GM12878 (cell line): Measurements from ENCODE around the gene ARID3B. TPM values are rescaled to one million over a fixed set of nuclear protein-coding genes. Genes with fewer than 3 reads are reported as not detected.

Experiments used
- ATAC-seq: fragments of 200-7000 bp; cut with Tn5 transposase; 3 replicates; pipeline ENCODE4 v1.9.1; 2020; ENCODE audit warnings: mild to moderate bottlenecking, moderate library complexity
- BruUV-seq: library from RNA; stranded (reverse); fragments of 400-500 nt; replicated peaks from 2 replicates; lab custom pipeline; 2021; lab: Mats Ljungman, UMichigan
- CTCF ChIA-PET: fragments of 300-600 bp; sonication (Branson Sonifier 250); formaldehyde crosslinking; extraction: SDS; loops from one replicate; lab custom pipeline; 2021; ENCODE audit warnings: inconsistent platforms; lab: Yijun Ruan, JAX
- POLR2A ChIA-PET: fragments of 350-600 bp; formaldehyde crosslinking; extraction: SDS; loops from one replicate; lab custom pipeline; 2021; ENCODE audit warnings: inconsistent platforms; lab: Charles Lee
- RAD21 ChIA-PET: fragments of 300-600 bp; sonication (Branson Sonifier 250); formaldehyde crosslinking; loops from one replicate; lab custom pipeline; 2023; ENCODE audit warnings: antibody characterized with exemption; ENCODE audit not compliant: unreplicated experiment; lab: Charles Lee
- SMC1A ChIA-PET: fragments of 300-600 bp; sonication (Branson Sonifier 250); formaldehyde crosslinking; loops from one replicate; lab custom pipeline; 2023; ENCODE audit not compliant: unreplicated experiment, uncharacterized antibody; lab: Charles Lee
- DNase-seq: peaks from one replicate; pipeline ENCODE4 v3.0.0-alpha.2; 2011; ENCODE audit warnings: low read depth, low spot score
- FAIRE-seq: peaks from 3 replicates; lab custom pipeline; 2011; peaks lifted over from hg19 to GRCh38; lab: Jason Lieb, UNC
- H2AFZ ChIP-seq: 2 replicates; pipeline ENCODE4 v1.6.0; 2011; ENCODE audit warnings: low read depth, low read length, control low read depth; ENCODE audit not compliant: control insufficient read depth
- H3K27ac ChIP-seq: 2 replicates; pipeline ENCODE4 v1.5.1; 2011; ENCODE audit warnings: control low read depth; ENCODE audit not compliant: control insufficient read depth, insufficient read depth
- H3K27me3 ChIP-seq, 2 experiments: replicated peaks in 1 of 2; 2 replicates each; pipeline versions ENCODE4 v1.6.0 to v1.6.1; 2011; ENCODE audit warnings: low read length in 1 of 2; ENCODE audit not compliant: control insufficient read depth in 2 of 2, insufficient read depth in 2 of 2
- H3K36me3 ChIP-seq, 2 experiments: 2 replicates each; pipeline ENCODE4 v1.5.1; 2011; ENCODE audit warnings: low read length in 1 of 2; ENCODE audit not compliant: control insufficient read depth in 2 of 2, insufficient read depth in 2 of 2
- H3K4me1 ChIP-seq: 2 replicates; pipeline ENCODE4 v1.6.1; 2011; ENCODE audit warnings: mild to moderate bottlenecking, low read length, moderate library complexity, mixed read lengths; ENCODE audit not compliant: control insufficient read depth, insufficient read depth
- H3K4me2 ChIP-seq: 2 replicates; pipeline ENCODE4 v1.6.0; 2011; ENCODE audit warnings: control low read depth; ENCODE audit not compliant: control insufficient read depth, insufficient read depth
- H3K4me3 ChIP-seq: fragments of 200-600 bp; sonication (generic); 2 replicates; pipeline ENCODE4 v1.5.1; 2016
- H3K79me2 ChIP-seq: 2 replicates; pipeline ENCODE4 v1.6.0; 2011; ENCODE audit warnings: low read length; ENCODE audit not compliant: control insufficient read depth, insufficient read depth
- H3K9ac ChIP-seq: 2 replicates; pipeline ENCODE4 v1.8.0; 2011; ENCODE audit warnings: low read length, control low read depth, mixed read lengths; ENCODE audit not compliant: control insufficient read depth, insufficient read depth
- H3K9me3 ChIP-seq: replicated peaks from 3 replicates; pipeline ENCODE4 v1.5.1; 2011; ENCODE audit warnings: mild to moderate bottlenecking, low read length; ENCODE audit not compliant: control insufficient read depth, insufficient read depth
- H4K20me1 ChIP-seq: 2 replicates; pipeline ENCODE4 v1.6.0; 2011; ENCODE audit not compliant: control insufficient read depth, insufficient read depth
- ATF7 ChIP-seq: fragments of 450-650 bp; IDR thresholded peaks from 2 replicates; pipeline ENCODE4 v1.6.1; 2016; ENCODE audit warnings: low read depth, mild to moderate bottlenecking
- CUX1 ChIP-seq: IDR thresholded peaks from 2 replicates; pipeline ENCODE4 v1.6.1; 2012; ENCODE audit warnings: improper control_type of control experiment, low read depth, low read length; ENCODE audit not compliant: insufficient replicate concordance
- EGR1 ChIP-seq, 2 experiments: IDR thresholded peaks; 1 replicate in 1 of 2; 2 replicates in 1 of 2; pipeline ENCODE4 v1.6.1; 2011 to 2012; ENCODE audit warnings: low read depth in 2 of 2, low read length in 2 of 2, borderline replicate concordance in 1 of 2, mild to moderate bottlenecking in 1 of 2, moderate library complexity in 1 of 2
- HDAC6 ChIP-seq: fragments of 200-600 bp; sonication (generic); IDR thresholded peaks from one replicate; pipeline ENCODE4 v1.8.0; 2017; ENCODE audit warnings: antibody characterized with exemption; ENCODE audit not compliant: unreplicated experiment
- IKZF2 ChIP-seq, 2 experiments: fragments of 450-650 bp; IDR thresholded peaks; 2 replicates each; pipeline ENCODE4 v1.6.1; 2017; ENCODE audit warnings: mild to moderate bottlenecking in 2 of 2, moderate library complexity in 2 of 2
- IRF4 ChIP-seq: IDR thresholded peaks from 2 replicates; pipeline ENCODE4 v1.6.1; 2011; ENCODE audit warnings: low read depth, low read length
- MEF2A ChIP-seq: IDR thresholded peaks from 2 replicates; pipeline ENCODE4 v1.6.1; 2011; ENCODE audit warnings: low read depth, mild to moderate bottlenecking, low read length, moderate library complexity; ENCODE audit not compliant: insufficient read depth
- PAX8 ChIP-seq: fragments of 450-650 bp; IDR thresholded peaks from 2 replicates; pipeline ENCODE4 v1.6.1; 2017; ENCODE audit warnings: mild to moderate bottlenecking, moderate library complexity
- RAD51 ChIP-seq: fragments of 450-650 bp; IDR thresholded peaks from 2 replicates; pipeline ENCODE4 v1.6.1; 2016; ENCODE audit warnings: moderate library complexity, mild to moderate bottlenecking, inconsistent platforms
- SMAD5 ChIP-seq: IDR thresholded peaks from 2 replicates; pipeline ENCODE4 v1.6.1; 2016; ENCODE audit warnings: antibody characterized with exemption, low read depth
- SMC3 ChIP-seq: IDR thresholded peaks from 2 replicates; pipeline ENCODE4 v1.6.1; 2011; ENCODE audit warnings: low read length, improper control_type of control experiment, borderline replicate concordance
- WGBS: methylation state at CpG from one replicate; pipeline ENCODE4 v1.1.6; 2016; ENCODE audit warnings: low lambda C conversion rate; ENCODE audit not compliant: insufficient replicate concordance, insufficient coverage; ENCODE audit errors: missing lambda C conversion rate; 5-methylcytosine and 5-hydroxymethylcytosine counted together
- in situ Hi-C: fragments of 300-500 bp; cut with MboI; formaldehyde crosslinking; loops from 9 replicates; pipeline ENCODE4 v1.14.3; 2018; ENCODE audit warnings: mixed read lengths
- intact Hi-C: fragments of 100-400 bp; cut with micrococcal nuclease; formaldehyde crosslinking; loops from one replicate; pipeline ENCODE4 v1.14.2; 2022; ENCODE audit not compliant: unreplicated experiment
- polyA plus RNA-seq, 11 experiments: library from polyadenylated mRNA; depleted of rRNA in 4 of 11; unstranded in 6 of 11; stranded (reverse) in 5 of 11; fragments of >200 nt; fragmentation: Nextera tagmentation in 4 of 11; fragmentation: Illumina TruSeq in 1 of 11; extraction: Ambion mirVana in 4 of 11; extraction: Trizol in 1 of 11; gene quantifications; 1 replicate in 1 of 11; 2 replicates in 10 of 11; pipeline versions ENCODE4 v1.2.1 to v1.2.3, GENCODE V29; 2011 to 2016; ENCODE audit warnings: inconsistent platforms in 2 of 11, missing spikeins in 2 of 11, low read depth in 1 of 11
- total RNA-seq, 4 experiments: library from RNA; depleted of rRNA in 3 of 4; stranded (reverse); fragments of >200 nt in 3 of 4; fragmentation: Illumina TruSeq in 1 of 4; extraction: Trizol in 1 of 4; gene quantifications; 2 replicates each; pipeline versions ENCODE4 v1.2.1 to v1.2.3, GENCODE V29; 2013 to 2021
- TF ChIP-seq, protein P1 (sequence below): fragments of 150-350 bp; IDR thresholded peaks from 2 replicates; pipeline ENCODE4 v1.6.1; 2014; ENCODE audit warnings: mild to moderate bottlenecking, low read depth, low read length

Gene ARID3B
- total and polyA plus RNA-seq, 10 of the 15 experiments (the other 5 are each of a cell fraction or from before 2014, with no cell fraction given) = 1.1 to 33.4 (median 24.0) TPM

- TF ChIP-seq CUX1 (no peak), IKZF2 (IDR thresholded peaks at IDR 0.05) (no peak), MEF2A (no peak), ATF7 (no peak), EGR1 (IDR thresholded peaks at IDR 0.05; ENCODE audit: borderline replicate concordance in 1 of 2, low read depth in 2 of 2, low read length in 2 of 2) (no peak), SMAD5 (no peak)
Observed at GRCh38 chr15:74504836-74505235, 36.2 kb upstream of the ARID3B start (continued).

DNA sequence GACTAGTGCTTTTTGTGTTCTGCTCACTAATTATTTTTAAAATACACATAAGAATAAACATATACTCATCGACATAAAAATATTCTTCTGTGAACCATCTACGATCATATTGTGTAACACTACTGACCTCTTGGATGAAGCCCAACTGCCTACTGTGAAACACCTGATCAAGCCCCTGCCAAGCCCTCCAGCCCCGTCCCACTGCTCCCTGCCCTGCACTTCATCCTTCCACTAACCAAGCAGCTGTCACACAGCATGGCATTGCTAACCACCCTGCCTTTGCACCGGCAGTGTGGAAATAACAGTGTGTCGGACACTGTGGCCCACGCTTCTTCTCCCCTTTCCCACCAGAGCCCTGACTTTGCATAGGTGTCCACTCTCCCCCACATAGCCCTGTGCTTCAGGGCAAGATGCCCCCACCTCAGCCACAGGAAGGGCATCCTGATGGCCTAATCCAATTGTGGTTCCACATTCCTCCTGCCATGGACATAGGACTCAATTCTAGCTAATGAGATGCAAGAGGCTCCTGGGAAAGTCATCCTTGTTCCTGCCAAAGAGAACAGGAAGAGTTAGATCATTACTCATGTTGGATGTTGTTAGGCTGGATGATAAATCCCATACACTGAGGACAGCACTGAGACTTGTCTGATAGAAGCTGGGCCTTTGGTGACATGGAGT is 35.0 kb upstream of the ARID3B start:
- BruUV-seq = no TSS peak
- Histone ChIP-seq H3K79me2 (no peaks in the 10 kb centered on the region), H3K27me3 (no peaks in the 10 kb centered on the region), H3K4me2 (no peak overlapping the region), H4K20me1 (no peaks in the 10 kb centered on the region), H3K4me3 (no peak overlapping the region), H3K27ac (no peak overlapping the region), H3K36me3 (no peaks in the 10 kb centered on the region; a peak in 1 of 4 replicates), H3K9ac (no peak overlapping the region), H3K4me1 (no peaks in the 10 kb centered on the region), H3K9me3 (no peaks in the 10 kb centered on the region), H2AFZ (no peak overlapping the region)
- no peak for DNase-seq
- ChIA-PET POLR2A (no interaction called here), CTCF (no interaction called here), SMC1A (interaction anchor here (1.2 kb wide), 1 partner anchor 121 kb away, joined by 3 read pairs; no protein-coding TSS in a partner anchor), RAD21 (no interaction called here)
- ATAC-seq = no peak
- in situ Hi-C loops (no loop called here), intact Hi-C loops (no loop called here)
- TF ChIP-seq IRF4 (no peak), SMC3 (no peak), PAX8 (no peak), RAD51 (no peak), EGR1 (IDR thresholded peaks at IDR 0.05; ENCODE audit: borderline replicate concordance in 1 of 2, low read depth in 2 of 2, low read length in 2 of 2) (no peak), MEF2A (no peak), HDAC6 (no peak)
- TF ChIP-seq, protein P1, sequence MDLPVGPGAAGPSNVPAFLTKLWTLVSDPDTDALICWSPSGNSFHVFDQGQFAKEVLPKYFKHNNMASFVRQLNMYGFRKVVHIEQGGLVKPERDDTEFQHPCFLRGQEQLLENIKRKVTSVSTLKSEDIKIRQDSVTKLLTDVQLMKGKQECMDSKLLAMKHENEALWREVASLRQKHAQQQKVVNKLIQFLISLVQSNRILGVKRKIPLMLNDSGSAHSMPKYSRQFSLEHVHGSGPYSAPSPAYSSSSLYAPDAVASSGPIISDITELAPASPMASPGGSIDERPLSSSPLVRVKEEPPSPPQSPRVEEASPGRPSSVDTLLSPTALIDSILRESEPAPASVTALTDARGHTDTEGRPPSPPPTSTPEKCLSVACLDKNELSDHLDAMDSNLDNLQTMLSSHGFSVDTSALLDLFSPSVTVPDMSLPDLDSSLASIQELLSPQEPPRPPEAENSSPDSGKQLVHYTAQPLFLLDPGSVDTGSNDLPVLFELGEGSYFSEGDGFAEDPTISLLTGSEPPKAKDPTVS = no peak
- 96% methylated on average over 6 of the region's 6 CpGs for WGBS
- no peak for FAIRE-seq
